GM04503 (cell line): ENCODE data around the gene KIAA0232.

Experiments used
- DNase-seq: peaks from one replicate; pipeline ENCODE4 v3.0.0-alpha.2; 2012; ENCODE audit warnings: low read depth

Gene KIAA0232

DNA sequence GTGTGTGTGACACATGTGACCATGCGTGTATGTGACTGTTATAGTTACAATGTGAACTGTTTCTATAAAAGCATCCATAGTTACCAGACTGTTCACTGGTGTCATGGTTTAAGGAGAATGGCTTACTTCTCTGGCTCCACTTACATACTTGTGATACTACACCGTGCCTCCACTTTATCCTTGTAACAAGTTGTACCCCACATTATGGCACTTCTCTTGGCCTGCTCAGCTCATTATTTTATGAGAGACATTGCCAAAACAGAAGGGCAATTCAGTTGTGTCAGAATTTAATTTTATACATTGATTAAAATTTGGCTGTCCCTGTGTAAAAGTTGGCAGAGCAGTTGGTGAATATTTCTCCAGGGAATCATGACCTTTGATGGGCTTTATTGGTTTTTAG is 64.7 kb downstream of the KIAA0232 start:
- DNase-seq: no peak

DNA sequence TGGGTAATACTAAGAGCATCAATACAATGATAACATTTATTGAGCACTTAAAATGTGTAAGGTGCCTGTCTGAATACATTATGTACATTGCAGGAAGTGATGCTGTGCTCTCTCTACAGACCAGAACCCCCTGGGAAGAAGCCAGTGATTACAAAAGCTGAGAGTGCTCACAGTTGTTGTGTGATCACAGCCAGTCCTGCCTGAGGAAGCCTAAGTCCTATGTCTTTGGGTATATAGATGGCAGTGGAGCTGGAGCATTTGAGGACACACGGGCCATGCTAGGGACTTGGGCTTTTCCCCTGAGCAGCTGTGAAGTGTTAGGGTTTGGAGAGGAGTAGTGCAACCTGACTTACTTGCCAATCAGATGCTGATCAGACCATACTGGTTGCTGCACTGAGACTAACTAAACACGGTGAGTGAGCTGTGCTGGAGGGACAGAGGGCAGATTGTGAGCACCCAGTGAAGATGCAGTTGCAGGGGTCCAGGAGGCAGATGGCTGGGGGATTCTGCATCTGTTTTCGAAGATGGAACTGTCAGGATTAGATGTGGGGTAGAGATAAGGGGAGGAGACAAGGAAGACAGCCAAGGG is 66.3 kb downstream of the KIAA0232 start:
- DNase-seq: no peak

DNA sequence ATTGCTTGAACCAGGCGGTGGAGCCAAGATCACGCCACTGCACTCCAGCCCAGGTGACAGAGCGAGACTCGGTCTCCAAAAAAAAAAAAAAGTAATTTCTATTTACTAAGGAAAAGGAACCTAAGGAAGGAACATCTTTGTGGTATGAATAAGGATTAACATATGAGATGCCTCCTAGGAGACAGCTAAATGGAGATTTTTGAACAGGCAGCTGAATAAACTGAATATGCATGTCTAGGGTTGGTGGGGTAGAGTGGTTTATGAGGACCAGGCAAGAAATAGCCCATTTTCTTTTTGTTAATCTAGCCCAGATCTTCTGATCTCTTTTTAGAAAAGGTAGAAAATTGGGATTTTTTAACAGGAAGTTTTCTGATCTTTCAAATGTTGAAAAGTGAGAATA is 67.2 kb downstream of the KIAA0232 start:
- no peak for DNase-seq

DNA sequence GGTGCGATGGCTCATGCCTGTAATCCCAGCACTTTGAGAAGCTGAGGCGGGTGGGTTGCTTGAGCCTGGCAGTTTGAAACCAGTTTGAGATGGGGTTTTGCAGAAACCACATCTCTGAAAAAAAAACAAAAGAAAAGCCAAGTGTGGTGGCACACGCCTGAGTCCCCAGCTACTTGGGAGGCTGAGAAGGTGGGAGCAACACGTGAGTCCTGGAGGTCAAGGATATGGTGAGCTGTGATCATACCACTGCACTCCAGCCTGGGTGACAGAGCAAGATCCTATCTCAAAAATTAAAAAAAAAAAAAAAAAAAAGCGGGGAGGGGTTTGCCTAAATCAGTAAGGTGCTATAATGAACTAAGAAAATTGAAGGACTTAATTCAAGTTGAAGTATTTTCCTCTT is 68.9 kb downstream of the KIAA0232 start:
- no peak for DNase-seq

DNA sequence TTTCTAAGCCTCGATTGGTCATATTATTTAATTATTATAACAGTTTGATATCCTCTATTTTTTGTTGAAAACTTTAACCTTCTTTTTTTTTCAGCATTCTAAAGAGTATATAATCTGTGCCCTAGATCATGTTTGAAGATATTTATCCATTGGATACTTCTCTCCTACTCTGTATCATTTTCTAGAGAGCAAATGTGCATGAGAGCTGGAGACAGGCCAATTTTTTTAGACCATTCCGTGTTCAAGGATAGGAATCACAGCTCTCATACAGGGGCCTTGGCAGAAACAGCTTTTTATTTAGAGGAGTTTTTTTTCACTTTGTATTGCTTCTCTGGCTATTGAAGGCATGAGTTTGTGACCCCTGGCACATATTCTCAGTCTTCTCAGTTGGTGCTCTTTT is 69.4 kb downstream of the KIAA0232 start:
- no peak for DNase-seq

GRCh38 chr4:6852582-6852981 is 70.1 kb downstream of the KIAA0232 start:
- DNase-seq: no peak

DNA sequence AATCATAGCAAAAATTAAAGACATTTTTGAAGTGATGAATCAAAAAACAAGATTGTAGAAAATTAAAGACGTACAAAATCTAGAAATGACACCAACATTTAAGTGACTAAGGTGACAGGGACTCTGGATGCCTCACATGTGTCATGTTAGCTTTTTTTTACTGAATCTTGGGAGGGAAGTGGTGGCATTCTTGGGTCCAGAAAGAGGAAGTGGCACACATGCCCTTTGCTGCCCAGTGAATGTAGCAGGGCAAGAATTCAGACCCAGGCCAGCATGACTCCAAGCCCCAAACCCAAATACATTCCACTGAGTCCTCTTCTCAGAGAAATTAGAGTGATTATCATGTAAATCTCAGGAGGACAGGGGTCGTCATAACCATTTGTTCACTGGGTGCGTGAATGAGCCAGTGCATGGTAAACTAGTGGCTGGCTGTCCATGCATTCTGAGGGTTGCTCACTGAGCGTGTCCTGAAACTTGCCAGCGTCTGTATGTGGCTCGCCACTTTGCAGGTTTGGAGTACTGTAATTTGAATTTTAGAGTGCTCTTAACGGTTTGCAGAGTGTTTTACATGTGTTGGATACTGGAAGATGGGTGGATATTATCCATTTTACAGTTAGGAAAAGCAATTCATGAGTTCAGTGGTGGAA is 71.7 kb downstream of the KIAA0232 start:
- no peak for DNase-seq

DNA sequence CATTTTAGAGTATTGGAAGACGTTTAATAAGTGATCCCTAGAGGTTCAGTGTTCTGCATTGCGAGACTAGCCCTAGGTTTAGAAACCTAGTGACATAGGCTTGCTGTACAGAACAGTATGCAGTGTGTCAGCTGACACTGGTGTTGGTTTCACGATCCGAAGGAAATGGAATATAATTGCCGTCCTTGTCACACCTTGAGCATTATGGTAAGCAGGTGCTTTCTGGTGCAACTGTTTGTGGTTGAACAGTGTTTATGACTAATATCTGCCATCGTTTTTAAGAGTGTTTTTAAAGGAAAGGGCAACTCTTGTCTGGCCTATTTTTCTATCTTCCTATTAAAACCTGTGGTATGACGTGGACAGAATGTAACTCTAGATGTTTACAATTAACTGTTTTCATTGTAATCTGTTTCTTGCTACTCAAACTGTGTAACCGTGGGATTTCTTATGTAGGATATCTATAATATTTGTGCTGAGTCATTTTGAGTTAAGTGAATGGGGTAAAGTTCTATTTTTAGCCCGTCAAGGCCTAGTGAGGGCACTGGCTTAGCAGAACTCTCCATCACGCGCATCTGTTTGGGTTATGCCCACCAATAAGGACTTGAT is 73.3 kb downstream of the KIAA0232 start:
- no peak for DNase-seq

GRCh38 chr4:6856391-6856790 is 73.9 kb downstream of the KIAA0232 start:
- DNase-seq: no peak

- DNase-seq: no peak
These were observed 74.7 kb downstream of the KIAA0232 start for GRCh38 chr4:6857009-6857882.

- DNase-seq: no peak
These were observed 76.5 kb downstream of the KIAA0232 start for GRCh38 chr4:6858997-6859396.

DNA sequence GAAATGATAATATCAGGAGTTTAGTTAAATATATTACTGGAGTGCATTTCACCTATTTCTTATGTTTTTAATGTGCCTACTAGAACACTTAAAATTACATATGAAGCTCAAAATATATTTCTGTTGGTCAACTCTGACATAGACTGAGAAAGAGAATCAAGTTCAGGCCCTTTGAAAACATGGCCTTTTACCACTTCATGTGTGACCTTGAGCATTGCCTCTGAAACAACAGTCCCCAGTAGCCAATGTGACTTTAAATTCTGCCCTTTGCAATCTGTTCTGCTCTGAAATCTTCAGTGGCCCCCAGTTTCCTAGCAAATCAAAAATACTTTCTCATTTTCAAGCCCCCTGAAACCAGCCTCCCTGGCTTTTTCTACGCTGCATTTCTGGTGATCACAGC is 77.0 kb downstream of the KIAA0232 start:
- no peak for DNase-seq

- no peak for DNase-seq
These were observed 85.9 kb downstream of the KIAA0232 start for GRCh38 chr4:6868386-6868785.

GRCh38 chr4:6869944-6870343 is 87.4 kb downstream of the KIAA0232 start:
- DNase-seq: no peak

DNA sequence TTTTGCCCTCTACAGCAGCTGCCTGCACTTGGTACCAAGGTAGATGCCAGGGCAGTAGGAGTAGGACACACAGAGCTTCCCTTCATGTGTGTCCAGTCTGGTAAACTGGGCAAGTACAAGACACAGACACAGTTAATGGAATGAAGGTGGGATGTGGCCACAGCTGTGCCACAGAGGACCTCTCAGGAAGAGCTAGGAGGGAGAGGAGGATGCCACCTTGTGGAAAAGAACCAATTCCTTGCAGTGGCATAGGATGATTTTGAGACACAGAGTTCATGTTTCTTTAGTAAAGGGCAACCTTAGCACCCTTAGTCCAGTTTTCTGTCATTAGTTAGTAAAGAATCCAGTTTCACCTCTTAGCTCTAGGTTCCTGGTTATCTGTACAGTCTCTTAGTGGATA is 90.8 kb downstream of the KIAA0232 start:
- DNase-seq: no peak

- no peak for DNase-seq
These were observed 91.4 kb downstream of the KIAA0232 start for GRCh38 chr4:6873792-6874461.

DNA sequence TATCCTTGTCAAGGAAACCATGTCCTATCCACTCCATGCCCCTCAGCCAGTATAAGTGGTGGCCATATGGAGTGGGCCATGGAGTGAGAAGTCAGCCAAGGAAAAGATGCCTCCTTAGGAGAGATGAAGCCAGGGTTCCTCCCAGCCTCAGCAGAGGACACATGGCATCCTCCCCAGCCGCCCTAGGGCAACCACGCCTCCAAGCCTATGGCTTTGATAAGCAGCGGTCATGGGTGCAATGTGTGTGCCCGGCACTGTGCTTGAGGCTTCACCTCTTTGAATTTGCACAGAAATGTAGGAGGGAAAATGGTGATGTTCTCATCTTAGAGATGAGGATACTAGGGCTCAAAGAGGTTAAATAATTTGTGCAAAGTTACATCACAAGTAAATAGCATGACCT is 92.5 kb downstream of the KIAA0232 start:
- DNase-seq: no peak

GRCh38 chr4:6875431-6875831 is 92.9 kb downstream of the KIAA0232 start:
- no peak for DNase-seq

DNA sequence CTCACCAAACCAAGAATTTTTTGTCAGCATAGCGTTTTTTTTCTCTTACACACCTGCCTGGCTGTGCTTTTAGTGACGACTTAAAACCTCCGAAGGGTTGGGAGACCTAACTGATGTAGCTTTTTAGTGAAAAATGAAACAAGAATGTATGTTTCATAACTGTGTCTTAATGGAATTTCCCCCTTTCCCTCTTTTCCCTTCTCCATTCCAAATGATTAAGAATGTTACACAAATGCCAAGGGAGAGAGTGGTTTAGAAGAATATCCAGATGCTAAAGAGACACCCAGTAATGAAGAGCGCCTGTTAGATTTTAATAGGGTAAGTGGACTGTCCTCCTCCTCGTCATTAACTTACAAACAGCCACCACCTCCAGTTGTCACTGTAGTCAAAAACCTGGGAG is 93.9 kb downstream of the KIAA0232 start:
- peak; percentile 58 for DNase-seq

DNA sequence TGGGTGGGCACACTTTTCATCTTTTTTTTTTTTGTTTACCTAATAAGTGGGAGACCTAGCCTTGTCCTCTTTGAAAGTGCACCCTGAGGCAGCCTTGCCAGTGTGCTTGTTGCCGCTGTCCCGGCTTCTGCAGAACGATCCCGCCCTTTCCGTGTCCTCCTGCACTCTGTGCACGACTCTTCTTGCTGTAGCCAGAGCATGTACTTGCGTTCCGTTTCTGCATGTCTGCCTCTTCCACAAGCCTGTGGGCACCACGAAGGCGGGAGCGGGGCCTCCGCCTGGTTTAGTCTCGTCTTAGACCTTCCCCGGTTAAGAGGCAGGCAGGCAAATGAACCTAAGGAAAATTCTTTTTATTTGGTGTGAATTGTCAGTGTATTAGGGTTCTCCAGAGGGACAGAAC is 94.5 kb downstream of the KIAA0232 start:
- DNase-seq: no peak

GRCh38 chr4:6878451-6879059 is 96.0 kb downstream of the KIAA0232 start:
- DNase-seq: no peak

DNA sequence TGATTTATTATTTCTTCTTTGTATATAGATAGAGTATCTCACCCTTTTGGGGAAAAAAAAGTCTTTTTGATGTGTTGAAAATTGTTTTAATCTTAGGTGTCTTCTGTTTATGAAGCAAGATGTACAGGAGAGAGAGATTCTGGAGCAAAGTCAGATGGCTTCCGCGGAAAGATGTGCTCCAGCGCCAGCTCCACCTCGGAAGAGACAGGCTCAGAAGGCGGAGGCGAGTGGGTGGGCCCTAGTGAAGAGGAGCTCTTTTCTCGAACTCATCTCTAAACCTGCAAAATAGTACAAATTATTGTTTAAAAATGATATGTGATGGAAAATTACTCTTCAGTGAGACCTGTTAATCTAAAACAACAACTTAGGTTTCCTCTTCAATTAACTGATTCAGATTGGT is 98.2 kb downstream of the KIAA0232 start:
- no peak for DNase-seq
